ENCODE results near the gene HEATR3.

Gene HEATR3

DNA sequence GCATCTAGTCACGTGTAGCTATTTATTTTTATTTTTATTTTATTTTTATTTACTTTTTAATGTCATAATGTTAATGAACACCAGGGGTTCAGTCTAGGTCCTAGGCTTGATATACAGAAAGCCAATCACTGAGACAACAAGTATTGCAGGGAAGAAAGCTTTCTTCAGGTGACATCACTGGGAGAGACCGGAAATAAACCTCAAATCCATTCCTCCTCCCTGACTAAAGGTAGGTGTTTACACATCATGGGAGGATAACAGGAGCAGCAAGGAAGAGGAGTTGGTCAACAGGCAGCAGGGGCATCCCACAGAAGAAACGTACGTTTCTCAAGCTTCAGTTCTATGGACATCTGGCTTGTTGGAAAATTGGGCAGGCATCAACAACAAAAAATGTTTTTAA lies 9.5 kb upstream of the HEATR3 start:
- DNase-seq (ENCODE audit: low read depth), result no peak

DNA sequence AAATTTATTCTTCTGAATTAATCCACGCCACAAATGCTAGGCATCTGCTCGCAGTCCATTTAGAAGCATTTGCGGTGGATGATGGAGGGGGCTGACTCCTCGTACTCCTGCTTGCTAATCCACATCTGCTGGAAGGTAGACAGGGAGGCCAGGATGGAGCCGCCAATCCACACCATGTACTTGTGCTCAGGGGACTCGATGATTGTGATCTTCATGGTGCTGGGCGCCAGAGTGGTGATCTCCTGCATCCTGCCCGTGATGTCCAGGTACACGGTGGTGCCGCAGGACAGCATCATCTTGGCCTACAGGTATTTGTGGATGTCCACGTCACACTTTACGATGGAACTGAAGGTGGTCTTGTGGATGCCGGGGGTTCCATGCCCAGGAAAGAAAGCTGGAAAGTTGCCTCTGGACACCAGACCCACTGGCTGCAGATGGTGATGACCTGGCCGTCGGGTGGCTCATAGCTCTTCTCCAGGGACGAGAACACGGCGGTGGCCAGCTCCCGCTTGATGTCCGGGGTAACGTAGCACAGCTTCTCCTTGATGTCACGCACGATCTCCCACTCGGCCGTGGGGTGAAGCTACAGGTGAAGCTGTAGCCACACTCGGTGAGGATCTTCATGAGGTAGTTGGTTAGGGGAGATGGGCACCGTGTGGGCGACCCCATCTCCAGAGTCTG lies 7.5 kb upstream of the HEATR3 start:
- no peak for DNase-seq (ENCODE audit: low read depth)

DNA sequence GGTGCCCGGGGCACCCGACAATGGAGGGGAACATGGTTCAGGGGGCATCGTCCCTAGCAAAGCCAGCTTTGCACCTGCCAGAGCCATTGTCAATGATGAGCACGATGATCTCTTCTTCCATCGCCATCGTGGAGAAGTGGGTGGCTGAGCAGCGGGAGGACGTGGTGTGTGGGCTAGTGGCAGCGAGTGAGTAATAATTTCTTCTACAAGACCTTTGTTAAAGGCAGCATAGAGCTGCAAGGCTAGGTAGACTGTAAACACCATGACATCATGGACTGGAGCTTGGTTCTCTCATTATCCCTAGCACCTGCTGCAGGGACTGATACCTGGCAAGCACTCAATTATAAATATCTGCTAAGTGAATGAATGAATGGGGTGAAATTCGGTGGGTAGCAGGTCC lies 6.7 kb upstream of the HEATR3 start:
- no peak for DNase-seq (ENCODE audit: low read depth)

DNA sequence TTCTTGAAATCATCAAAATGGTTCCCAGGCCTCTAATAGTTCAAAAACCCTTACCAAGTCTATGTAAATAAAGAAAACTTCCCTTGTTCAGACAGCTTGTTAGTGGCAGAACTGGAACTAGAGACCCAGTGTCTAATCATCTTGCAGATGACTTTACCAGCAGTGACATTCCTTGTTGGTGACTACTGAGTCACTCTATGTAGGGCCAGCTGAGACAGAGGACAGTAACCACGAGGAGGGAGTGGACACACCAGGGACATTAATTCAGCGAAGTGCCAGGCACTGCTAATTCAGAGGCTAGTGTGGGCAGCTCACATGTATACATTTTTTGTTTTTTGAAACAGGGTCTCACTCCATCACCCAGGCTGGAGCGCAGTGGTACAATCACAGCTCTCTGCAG lies 6.1 kb upstream of the HEATR3 start:
- DNase-seq (ENCODE audit: low read depth), result no peak

DNA sequence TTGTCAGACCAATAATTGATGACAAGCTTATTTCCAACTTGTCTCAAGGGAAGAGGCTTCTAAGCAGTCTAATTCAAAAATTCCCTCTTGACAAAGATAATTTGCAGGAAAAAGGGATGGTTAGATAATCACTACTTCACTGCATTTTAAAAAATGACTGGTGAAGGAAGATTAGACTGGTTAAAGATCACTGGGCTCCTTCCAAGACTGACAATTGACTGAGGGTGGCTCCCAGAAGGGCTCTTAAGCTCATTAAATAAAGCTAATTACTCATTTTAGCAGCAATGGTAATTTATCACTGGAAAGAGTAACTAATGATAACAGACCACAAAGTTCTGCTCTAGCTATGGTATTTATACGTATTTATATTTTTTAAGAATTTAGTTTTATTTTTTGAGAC lies 4.4 kb upstream of the HEATR3 start:
- no peak for DNase-seq (ENCODE audit: low read depth)

DNA sequence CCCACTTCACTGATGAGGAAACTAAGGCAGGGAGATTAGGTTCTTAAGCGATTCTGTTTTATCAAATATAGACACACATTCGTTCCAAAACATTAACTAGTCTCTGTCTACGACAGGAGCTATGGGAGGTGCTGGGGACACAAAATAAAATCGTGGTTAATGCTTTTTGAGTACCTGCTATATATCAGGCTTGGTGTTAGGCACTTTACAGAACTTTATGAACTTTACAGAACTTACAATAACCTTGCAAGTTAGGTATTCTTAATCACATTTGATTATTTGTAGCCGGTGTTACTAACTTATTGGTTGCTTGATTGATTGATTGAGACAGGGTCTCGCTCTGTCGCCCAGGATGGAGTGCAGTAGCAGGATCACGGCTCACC lies 538 bp upstream of the HEATR3 start:
- no peak for DNase-seq (ENCODE audit: low read depth)

DNA sequence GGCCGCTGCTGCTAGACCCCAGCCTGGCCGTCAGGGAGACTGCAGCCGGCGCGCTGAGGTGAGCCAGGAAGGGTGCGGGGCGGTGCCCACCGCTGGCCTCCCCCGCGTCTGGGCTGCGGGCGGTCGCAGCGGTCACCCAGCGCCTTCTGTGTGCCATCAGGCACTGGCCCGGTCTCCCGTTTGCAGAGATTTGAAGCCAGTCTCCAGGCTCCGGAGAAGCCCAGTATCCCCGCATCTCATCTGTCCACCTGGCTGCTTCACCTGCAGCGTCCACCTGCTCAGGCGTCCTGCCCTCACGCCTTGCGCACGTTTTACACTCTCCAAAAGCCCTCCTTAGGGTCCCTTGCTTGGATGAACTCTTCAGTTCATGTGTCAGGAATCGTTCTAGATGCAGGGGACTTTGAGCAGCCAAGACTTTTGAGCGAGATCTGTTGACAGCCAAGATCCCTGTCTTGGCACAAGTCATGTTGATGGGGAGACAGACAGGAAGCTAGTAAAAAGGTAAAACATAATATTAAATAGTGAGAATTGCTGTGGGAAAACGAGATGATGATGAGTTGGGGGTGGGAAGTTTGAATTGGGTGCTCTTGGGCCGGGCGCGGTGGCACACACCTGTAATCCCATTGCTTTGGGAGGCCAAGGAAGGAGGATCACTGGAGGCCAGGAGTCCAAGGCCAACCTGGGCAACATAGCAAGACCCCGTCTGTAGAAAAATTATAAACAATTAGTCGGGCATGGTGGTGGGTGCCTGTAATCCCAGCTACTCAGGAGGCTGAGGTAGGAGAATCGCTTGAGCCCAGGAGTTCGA lies 916 bp downstream of the HEATR3 start:
- no peak for DNase-seq (ENCODE audit: low read depth)

DNA sequence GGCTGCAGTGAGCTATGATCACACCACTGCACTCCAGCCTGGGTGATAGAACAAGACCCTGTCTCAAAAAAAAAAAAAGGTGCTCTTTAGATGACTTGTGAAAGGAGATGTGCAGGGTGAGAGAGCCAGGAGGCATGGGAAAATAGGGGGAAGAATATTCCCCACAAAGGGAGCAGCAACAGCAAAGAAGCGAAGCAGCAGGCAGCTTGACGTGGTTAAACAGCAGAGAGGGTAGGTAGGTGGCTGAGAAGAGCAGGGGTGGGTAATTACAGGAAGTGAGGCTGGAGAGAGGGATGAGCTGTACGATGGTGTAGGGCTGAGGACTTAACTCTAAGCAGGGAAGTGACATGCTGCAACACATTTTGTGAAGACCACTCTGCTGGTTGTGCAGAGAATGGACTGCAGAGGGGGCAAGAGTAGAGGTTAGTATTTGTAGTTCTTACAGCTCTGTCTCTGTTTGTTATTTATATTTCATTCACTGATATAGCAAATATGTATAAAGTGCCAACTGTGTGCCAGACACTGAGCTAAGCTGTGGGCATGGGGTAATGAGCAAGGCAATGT lies 1.6 kb downstream of the HEATR3 start:
- DNase-seq (ENCODE audit: low read depth), result no peak

DNA sequence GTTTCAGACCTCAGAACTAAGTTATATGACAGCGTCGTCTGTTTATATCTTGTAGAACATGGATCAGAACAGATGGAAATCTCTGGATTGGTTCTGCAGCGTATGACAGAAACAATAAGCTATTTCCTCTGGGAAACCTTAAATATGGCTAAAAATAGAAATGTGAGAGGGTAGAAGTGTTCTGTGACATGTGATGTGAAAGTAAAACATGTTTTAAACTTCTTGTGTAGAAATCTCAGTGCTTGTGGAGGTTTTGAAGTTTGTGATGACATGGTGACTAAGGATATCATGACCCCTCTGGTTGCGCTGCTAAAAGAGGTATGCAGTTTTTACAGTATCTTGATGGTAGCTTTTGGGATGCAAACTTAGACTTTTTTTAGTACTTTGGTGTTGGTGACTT lies 2.8 kb downstream of the HEATR3 start:
- no peak for DNase-seq (ENCODE audit: low read depth)

DNA sequence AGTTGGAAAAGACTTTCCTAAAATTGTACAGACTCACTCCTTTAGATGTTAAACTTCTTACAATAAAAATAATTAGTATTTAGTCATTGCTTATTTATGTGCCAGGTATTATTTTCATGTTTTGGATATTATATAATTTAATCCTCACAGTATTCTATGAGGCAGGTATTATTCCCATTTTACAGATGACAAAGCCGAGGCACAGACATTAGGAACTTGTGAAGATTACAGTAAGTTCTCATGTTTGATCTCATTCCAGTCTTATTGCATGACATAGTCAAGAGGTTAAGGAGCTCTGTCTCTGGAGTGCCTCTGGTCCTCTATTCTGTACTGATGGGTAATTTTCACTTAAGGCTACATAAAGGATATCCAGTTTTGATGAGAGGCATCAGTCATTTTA lies 3.3 kb downstream of the HEATR3 start:
- DNase-seq (ENCODE audit: low read depth), result no peak

DNA sequence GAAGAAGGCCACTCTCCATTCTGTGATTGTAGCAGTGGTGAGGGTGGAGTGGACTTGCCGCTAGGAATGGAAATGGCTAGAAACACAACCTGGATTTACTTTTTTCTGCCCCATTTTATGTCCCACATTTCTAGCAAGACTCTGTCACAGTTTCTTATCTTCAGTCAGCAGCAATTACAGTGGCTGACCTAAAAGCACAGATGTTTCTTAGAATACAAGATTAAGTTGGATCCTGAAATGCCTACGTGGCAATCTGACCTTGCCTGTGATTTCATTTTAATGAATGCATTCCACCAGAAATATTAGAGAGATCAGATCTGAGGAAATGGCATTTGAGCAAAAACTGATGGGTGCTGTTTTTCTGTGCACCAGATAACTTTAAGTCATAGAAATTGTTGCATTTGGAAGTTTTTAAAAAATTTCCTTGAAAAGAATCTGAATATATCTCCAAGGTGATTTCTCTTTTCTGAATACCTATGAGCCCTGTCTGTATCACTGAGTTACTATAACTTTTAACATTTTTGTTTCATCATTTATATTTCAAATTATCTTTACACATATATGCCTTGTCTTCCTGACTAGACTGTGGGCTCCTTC lies 5.4 kb downstream of the HEATR3 start:
- DNase-seq (ENCODE audit: low read depth), result no peak

DNA sequence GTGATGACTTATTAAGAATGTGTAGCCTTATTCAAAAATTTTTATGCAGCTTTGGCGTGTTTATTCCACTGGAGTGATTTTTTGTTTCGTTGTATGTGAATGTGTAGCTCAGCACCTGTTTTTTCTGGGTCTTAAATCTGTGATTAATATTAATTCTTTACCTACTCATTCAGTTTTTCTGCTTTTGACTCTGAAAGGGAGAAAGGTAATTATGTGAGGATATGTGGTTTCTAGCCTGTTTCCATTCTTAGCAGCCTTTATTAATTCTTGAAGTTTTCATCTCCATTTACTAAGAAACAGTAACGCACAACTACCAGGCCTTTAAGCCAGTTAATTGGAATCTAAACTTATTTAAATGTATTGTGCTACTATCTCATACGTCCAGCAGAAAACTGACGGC lies 7.0 kb downstream of the HEATR3 start:
- DNase-seq (ENCODE audit: low read depth), result no peak

DNA sequence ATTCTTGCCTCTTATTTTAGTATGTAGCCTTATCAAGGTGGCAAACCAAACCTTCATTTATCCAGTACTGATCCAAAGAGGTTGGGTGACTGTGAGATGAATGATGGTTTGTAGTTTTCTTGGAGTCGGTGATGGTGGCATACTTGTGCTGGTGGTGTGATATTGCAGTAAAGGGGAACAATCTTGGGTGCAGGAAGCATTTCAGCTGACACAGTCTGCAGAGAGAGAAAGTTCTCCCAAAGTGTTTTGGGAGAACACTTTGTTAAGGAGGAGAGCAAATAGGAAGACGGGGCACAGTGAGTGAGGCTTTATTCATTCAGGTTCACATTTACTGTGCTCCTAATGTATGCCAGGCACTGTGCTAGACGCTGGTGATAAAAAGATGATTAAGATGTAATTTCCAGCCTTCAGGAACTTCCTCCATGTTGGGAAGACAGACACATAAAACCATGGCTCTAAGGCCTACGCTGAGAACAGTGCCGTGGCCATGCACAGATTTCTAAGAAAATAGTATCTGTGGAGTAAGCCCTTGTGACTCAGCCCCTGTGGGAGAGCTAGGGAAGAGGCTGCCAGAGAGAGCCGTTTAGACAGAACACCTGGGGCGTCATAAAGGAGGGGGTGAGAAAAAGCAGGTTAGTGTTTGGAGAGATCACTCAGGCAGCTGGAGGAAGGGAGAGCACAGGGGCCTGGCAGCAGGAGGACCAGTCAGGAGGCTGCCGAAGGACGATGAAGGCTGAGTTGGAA lies 13.8 kb downstream of the HEATR3 start:
- DNase-seq (ENCODE audit: low read depth), result no peak

DNA sequence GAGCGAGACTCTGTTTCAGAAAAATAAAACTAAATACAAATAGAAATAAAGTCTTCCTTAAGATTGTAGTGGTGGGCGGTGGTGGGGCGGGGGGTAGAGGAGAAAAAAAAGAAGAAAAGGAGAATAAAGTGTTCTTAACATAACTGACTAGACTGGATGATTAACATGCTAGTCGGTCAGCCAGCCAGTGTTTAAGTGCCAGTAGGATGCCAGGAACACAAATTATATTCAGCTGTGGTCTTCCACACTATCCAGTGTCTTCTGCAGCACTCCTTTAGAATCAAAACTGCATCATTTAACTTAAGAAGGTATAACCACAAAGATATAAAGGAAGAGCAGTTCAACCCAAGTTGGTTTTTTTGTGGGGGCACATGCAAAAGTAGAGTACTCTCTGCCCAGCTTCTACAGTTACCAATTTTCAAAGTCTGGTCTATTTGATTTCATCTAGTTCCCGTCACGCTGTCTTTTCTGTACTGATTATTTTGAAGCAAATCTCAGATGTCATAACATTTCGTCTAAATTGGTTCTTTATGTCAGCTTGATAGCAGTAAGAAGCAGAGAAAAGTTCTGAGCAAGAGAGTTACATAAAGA lies 15.8 kb downstream of the HEATR3 start:
- no peak for DNase-seq (ENCODE audit: low read depth)

DNA sequence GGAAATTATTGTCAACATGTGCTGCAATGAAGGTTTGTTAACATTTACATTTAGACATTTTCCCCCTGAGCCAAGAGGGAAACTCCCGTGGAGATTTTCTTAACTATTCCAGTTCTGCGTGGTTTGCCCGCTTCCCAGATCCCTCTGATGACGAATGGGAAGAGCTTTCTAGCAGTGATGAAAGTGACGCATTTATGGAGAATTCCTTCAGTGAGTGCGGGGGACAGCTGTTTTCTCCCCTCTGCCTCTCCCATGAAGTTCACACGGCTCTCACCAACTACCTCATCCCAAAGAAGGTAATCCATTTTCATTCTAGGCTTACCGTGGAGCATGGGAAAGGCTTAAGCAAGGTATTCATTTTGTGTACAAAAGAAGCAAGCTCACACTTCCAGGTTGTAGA lies 18.2 kb downstream of the HEATR3 start:
- no peak for DNase-seq (ENCODE audit: low read depth)

DNA sequence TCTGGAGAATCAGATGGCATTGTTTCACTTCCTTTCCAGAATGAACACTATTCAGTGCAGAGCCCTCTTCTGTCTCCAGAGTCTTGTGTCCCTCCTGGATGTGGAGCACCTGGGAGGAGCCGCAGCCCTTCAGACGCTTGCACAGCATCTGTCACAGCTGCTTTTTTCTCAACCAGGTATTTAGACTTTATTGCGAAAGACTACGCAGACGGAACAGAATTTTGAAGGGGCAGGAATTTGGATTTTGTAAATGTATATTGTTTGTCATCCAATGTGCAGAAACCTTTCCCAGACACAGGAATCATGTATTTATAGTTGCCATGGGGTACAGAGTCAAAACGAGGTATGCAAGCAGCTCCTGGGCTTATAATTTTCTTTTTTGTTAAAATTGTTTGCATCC lies 20.4 kb downstream of the HEATR3 start:
- no peak for DNase-seq (ENCODE audit: low read depth)

DNA sequence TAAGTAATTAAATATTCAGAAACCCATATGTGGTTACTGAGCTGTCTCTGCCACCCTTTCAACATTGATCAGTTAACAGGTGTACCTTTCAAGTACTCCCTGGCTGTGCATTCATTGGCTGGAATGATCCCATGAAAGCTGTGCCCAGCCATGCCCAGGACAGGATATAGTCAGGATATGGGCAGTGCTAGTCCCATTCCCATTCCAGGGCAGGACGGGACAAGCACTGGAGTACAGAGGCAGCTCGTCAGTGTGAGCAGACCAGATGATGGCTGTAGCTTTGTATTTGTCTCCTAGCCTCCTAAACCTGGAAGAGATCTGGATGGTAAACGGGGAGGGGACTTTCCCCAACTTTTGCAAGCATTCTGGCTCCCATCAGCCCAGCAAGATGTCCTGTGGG lies 22.5 kb downstream of the HEATR3 start:
- no peak for DNase-seq (ENCODE audit: low read depth)

DNA sequence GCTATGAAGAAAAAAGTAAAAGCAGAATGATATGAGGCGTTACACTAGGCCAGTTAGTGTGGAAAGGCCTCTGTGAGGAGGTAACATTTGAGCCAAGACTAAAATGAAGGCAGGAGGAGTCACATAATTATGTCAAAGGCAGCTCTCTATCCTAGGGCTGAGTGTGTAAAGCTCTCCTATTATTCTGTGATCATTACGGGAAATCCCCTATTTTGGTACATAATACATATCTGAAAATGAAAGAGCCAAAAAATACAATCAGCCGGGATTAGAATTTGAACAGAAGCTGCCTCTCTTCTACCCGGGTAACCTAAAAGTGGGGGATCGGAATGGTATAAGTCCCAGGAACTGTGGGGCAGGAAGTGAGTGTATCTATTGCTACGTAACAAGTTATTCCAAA lies 27.1 kb downstream of the HEATR3 start:
- DNase-seq (ENCODE audit: low read depth), result no peak

DNA sequence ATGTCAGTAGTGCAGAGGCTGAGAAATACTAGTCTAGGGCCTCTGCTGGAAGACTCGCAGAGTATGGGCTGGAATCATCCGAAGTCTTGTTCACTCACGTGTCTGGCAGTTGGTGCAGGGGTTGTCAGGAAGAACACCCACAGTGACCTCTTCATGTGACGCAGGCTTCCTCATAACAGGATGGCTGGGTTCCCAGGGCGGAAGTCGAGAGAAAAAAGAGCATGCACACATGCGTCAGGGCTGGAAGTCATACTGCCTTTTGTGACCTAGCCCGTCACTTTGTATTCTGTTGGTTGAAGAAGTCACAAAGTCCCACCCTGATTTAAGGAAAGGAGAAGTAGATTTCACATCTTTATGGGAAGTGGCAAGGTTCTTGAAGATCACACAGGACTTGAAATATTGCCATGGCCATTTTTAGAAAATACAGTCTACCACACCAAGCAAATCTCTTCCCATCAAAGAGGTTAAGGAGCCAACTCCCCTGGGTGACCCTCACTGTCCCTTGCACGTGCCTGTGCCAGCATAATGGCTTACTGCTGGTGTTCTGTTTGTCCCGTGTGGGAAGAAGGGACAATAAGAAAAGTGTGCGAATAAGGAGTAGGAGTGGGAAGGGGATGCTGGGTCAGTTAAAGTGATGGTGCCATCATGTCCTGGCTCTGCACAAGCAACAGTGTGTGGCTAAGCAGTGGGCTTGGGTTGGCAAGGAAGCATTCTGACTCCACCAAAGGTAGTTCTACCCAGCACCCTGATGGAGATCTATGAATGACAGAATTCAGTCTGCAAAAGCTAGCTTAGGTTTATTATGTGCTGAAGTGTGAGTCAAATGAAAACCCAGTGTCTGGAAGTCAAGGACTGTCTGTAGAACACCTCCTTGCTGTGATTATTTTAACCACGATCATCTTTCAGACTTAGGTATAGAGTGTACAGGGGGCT lies 28.1 kb downstream of the HEATR3 start:
- DNase-seq (ENCODE audit: low read depth), result no peak

DNA sequence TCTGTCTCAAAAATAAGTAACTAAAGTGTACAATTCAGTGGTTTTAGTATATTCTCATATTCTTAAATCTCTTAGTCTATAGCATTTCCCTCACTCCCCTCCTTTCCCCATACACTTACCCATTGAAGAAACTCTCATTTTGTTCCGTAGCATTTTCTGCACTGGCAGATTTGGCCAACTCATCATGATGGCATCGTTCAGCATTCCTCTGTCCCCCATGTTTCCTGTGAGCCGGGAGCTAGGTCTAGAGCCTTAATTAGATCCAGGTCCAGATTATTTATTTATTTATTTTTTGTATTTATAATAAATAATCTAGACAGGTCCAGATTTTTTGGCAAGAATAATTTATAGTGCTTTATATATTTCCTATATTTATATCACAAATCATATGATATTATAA lies 31.0 kb downstream of the HEATR3 start:
- no peak for DNase-seq (ENCODE audit: low read depth)

Measured in activated T-cell treated with anti-CD3 and anti-CD28 coated beads for 48 hours (primary cell).